PC-3 (cell line): ENCODE measurements around the gene ZFP36.

Experiments
- CTCF ChIP-seq: fragments of 300-600 bp; sonication (generic); conservative IDR thresholded peaks from 2 replicates; pipeline ENCODE4 v1.5.1; 2017; ENCODE audit warnings: antibody characterized with exemption, low read depth, mild to moderate bottlenecking, low read length
- EZH2 ChIP-seq: fragments of 300-600 bp; sonication (generic); IDR thresholded peaks from one replicate; pipeline ENCODE4 v1.6.1; 2017; ENCODE audit warnings: antibody characterized with exemption, mild to moderate bottlenecking, low read length; ENCODE audit not compliant: unreplicated experiment

- TF ChIP-seq CTCF: no peak
- no peak for TF ChIP-seq EZH2
These were observed 26.0 kb downstream of the ZFP36 start for GRCh38 chr19:39432677-39433025.
